HG03575 (cell line): ENCODE data around the gene ANKLE1.

ENCODE experiments used
- ATAC-seq: cut with Tn5 transposase; IDR thresholded peaks from one replicate; pipeline ENCODE4 v1.9.1; 2021; ENCODE audit not compliant: unreplicated experiment, insufficient number of reproducible peaks, low FRiP score; ENCODE audit errors: extremely low read depth

The ANKLE1 gene

GRCh38 chr19:17245535-17245984 is 36.1 kb upstream of the ANKLE1 start, which contains the start of gene NR2F6:
NR2F6 (minus strand) TSS chr19:17245919; CDS start chr19:17245220, 699 bp downstream.
- no peak for ATAC-seq

GRCh38 chr19:17246681-17247425 is 34.8 kb upstream of the ANKLE1 start:
- ATAC-seq: no peak

- ATAC-seq: no peak
These were observed 33.5 kb upstream of the ANKLE1 start for GRCh38 chr19:17248011-17248776.

- no peak for ATAC-seq
These were observed 31.7 kb upstream of the ANKLE1 start for GRCh38 chr19:17249887-17250548.

GRCh38 chr19:17254636-17255035 is 27.1 kb upstream of the ANKLE1 start:
- ATAC-seq: no peak

- no peak for ATAC-seq
These were observed 26.5 kb upstream of the ANKLE1 start for GRCh38 chr19:17255150-17255621.

- ATAC-seq: no peak
These were observed 25.6 kb upstream of the ANKLE1 start for GRCh38 chr19:17256130-17256529.

- no peak for ATAC-seq
These were observed 22.5 kb upstream of the ANKLE1 start for GRCh38 chr19:17259118-17259780.

- ATAC-seq: no peak
These were observed 21.8 kb upstream of the ANKLE1 start for GRCh38 chr19:17259934-17260333.

GRCh38 chr19:17260842-17261325 is 20.8 kb upstream of the ANKLE1 start:
- no peak for ATAC-seq

GRCh38 chr19:17262557-17262956 is 19.1 kb upstream of the ANKLE1 start:
- no peak for ATAC-seq

GRCh38 chr19:17263712-17264640 is 17.7 kb upstream of the ANKLE1 start:
- no peak for ATAC-seq

GRCh38 chr19:17264641-17264979 is 17.1 kb upstream of the ANKLE1 start, which contains the start of gene USHBP1:
USHBP1 (minus strand) TSS chr19:17264745; CDS start chr19:17264299, 446 bp downstream.
- ATAC-seq: no peak

GRCh38 chr19:17266026-17266425 is 15.7 kb upstream of the ANKLE1 start:
- no peak for ATAC-seq

- peak; percentile 17 for ATAC-seq
These were observed 15.1 kb upstream of the ANKLE1 start for GRCh38 chr19:17266589-17266974.

GRCh38 chr19:17266975-17267788 is 14.5 kb upstream of the ANKLE1 start, which contains the start of gene BABAM1:
BABAM1 (plus strand) TSS chr19:17267443; CDS start chr19:17268807, 1,364 bp downstream.
- ATAC-seq: peak; percentile 83

- no peak for ATAC-seq
These were observed 12.9 kb upstream of the ANKLE1 start for GRCh38 chr19:17268754-17269153.
